Duodenal mucosa (tissue), 2 donors: ENCODE measurements around the gene ELN.
"Not testable (repeated sequence)": the region's sequence is repeated elsewhere in the genome, so short reads cannot be mapped to it uniquely, and the experiment has no call there.

ENCODE experiments used
- H3K27ac ChIP-seq: one replicate; pipeline ENCODE4 v1.7.0; 2013; ENCODE audit warnings: low read depth, low read length
- H3K27me3 ChIP-seq, 2 donors: one replicate each; pipeline ENCODE4 v1.7.0; 2013; ENCODE audit warnings: low read length in 2 of 2, control low read depth in 1 of 2; ENCODE audit not compliant: insufficient read depth in 2 of 2, control insufficient read depth in 1 of 2
- H3K36me3 ChIP-seq, 2 donors: one replicate each; pipeline ENCODE4 v1.7.0; 2013; ENCODE audit warnings: low read length in 2 of 2, control low read depth in 1 of 2; ENCODE audit not compliant: insufficient read depth in 2 of 2, control insufficient read depth in 1 of 2
- H3K4me1 ChIP-seq, 2 donors: one replicate each; pipeline ENCODE4 v1.7.0; 2013; ENCODE audit warnings: low read length in 2 of 2, control low read depth in 1 of 2; ENCODE audit not compliant: insufficient read depth in 2 of 2, control insufficient read depth in 1 of 2
- H3K4me3 ChIP-seq, 2 donors: one replicate each; pipeline ENCODE4 v1.7.0; 2013; ENCODE audit warnings: low read length in 2 of 2, low read depth in 1 of 2
- H3K9ac ChIP-seq, 2 donors: one replicate each; pipeline ENCODE4 v1.7.0; 2013; ENCODE audit warnings: low read length in 2 of 2, low read depth in 1 of 2
- H3K9me3 ChIP-seq, 2 donors: one replicate each; pipeline ENCODE4 v1.7.0; 2013; ENCODE audit warnings: low read length in 2 of 2, control low read depth in 1 of 2; ENCODE audit not compliant: control insufficient read depth in 1 of 2

The ELN gene

DNA sequence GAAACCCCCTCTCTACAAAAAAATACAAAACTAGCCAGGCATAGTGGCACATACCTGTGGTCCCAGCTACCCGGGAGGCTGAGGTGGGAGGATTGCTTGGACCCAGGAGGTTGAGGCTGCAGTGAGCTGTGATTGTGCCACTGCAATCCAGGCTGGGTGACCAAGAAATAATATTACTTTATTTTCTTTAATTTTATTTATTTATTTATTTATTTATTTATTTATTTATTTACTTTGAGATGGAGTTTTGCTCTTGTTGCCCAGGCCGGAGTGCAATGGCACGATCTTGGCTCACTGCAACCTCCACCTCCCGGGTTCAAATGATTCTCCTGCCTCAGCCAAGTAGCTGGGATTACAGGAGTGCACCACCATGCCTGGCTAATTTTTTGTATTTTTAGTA, 16.6 kb upstream of the ELN start:
- H3K9ac ChIP-seq, H3K4me1 ChIP-seq, H3K27ac ChIP-seq, H3K4me3 ChIP-seq, H3K27me3 ChIP-seq, H3K36me3 ChIP-seq, H3K9me3 ChIP-seq: not testable (repeated sequence)

DNA sequence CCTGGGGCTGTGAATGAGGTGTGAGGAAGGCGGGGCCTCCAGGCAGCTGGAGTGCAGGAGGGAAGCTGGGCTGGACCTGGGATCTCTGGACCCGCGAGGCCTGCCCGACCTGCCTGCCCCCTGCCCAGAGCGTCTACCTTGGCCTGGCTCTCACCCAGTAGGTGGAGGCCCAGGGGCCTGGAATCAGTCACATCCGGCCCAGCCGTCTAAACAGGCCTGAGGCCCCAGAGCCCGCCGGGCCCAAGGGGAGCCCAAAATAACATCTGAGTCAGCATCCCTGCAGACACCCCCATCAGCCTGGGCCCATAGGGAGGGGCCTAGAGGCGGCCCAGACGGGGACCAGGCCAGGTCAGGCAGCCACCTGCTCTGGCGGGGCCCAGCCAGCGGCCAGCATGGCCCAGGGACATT, 15.1 kb upstream of the ELN start:
- Histone ChIP-seq H3K27ac (no peak overlapping the region), H3K4me1 (peaks cover 0 to 3% of the 10 kb centered on the region in 2 donors), H3K9me3 (no peaks in the 10 kb centered on the region), H3K4me3 (no peak overlapping the region), H3K27me3 (no peaks in the 10 kb centered on the region), H3K36me3 (no peaks in the 10 kb centered on the region), H3K9ac (no peak overlapping the region)

DNA sequence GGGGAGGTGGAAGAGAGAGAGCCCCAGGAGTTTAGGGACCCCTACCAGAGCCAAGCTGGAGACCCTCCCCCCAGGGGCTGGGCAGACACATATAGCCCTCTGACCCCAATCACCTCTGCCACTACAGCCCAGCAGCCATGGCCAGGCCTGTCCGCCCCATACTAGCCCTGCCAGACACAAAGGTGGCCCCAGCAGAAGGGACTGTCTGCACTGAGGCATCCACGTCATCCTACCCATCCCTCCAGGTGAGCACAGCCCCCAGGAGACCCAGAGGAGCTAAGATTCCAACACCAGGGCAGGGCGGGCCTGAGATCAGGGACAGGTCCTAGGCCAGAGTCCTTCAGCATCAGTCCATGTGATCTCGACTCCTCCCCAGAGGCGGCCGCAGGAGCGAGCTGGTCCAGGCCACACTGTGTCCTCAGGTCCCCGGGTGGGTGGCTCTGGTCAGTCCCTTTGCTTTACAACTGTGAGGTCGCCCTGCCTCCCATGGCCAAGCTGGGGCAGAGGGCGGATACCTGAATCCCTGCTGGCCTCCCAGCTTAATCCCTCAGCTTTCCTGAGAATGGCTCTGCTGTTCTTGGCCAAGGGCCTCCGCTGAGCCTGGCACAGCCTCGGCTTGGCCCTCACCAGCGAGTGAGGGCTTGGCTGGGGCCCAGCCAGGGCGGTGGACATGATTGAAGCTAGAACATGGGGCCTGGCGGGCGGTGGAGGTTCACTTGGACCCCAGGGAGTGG, 14.3 kb upstream of the ELN start:
- Histone ChIP-seq H3K36me3 (no peaks in the 10 kb centered on the region), H3K9ac (no peak overlapping the region), H3K4me3 (no peak overlapping the region), H3K27me3 (no peaks in the 10 kb centered on the region), H3K27ac (no peak overlapping the region), H3K4me1 (peaks cover 0 to 3% of the 10 kb centered on the region in 2 donors), H3K9me3 (no peaks in the 10 kb centered on the region)

- Histone ChIP-seq H3K27ac (no peak overlapping the region), H3K27me3 (no peaks in the 10 kb centered on the region), H3K36me3 (no peaks in the 10 kb centered on the region), H3K9ac (no peak overlapping the region), H3K9me3 (no peaks in the 10 kb centered on the region), H3K4me3 (no peak overlapping the region), H3K4me1 (peaks cover 0 to 3% of the 10 kb centered on the region in 2 donors)
Measured at GRCh38 chr7:74014931-74015330, 13.0 kb upstream of the ELN start.

GRCh38 chr7:74015670-74016069, 12.3 kb upstream of the ELN start:
- Histone ChIP-seq H3K36me3 (no peaks in the 10 kb centered on the region), H3K27me3 (no peaks in the 10 kb centered on the region), H3K9ac (no peak overlapping the region), H3K4me3 (no peak overlapping the region), H3K27ac (no peak overlapping the region), H3K9me3 (no peaks in the 10 kb centered on the region), H3K4me1 (peaks cover 0 to 3% of the 10 kb centered on the region in 2 donors)

DNA sequence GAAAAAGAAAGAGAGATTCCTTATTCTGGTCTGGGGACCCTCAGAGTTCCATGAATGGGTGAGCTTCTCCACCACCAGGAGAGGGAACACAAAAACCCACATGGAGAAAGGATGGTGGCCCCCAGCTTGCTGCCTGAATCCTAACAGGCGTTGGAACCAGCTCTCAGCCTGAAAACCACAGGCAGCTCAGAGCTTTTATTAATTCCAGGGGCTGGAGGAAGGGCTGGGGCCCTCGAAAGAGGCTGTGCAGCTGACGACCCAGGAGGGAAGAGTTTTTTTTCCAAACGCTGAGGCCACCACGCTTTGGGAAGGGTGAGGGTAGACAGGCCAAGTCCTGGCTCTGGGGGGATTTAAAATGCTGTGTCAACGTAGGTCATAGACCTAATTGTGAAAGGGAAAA, 10.8 kb upstream of the ELN start:
- peaks cover 0 to 3% of the 10 kb centered on the region in 2 donors for H3K4me1 ChIP-seq

GRCh38 chr7:74018246-74018895, 9.6 kb upstream of the ELN start:
- Histone ChIP-seq H3K4me1 (peaks cover 2 to 8% of the 10 kb centered on the region in 2 donors), H3K27ac (no peak overlapping the region), H3K9me3 (no peaks in the 10 kb centered on the region), H3K27me3 (peaks cover 0 to 8% of the 10 kb centered on the region in 2 donors), H3K9ac (no peak overlapping the region), H3K4me3 (no peak overlapping the region), H3K36me3 (no peaks in the 10 kb centered on the region)

More for the DNA sequence above, 10.8 kb upstream of the ELN start:
- H3K27me3 ChIP-seq = peaks cover 0 to under 1% of the 10 kb centered on the region in 2 donors
- no peaks in the 10 kb centered on the region for H3K36me3 ChIP-seq
- H3K4me3 ChIP-seq = no peak overlapping the region
- H3K9ac ChIP-seq = no peak overlapping the region
- no peaks in the 10 kb centered on the region for H3K9me3 ChIP-seq
- no peak overlapping the region for H3K27ac ChIP-seq

GRCh38 chr7:74019149-74019548, 8.8 kb upstream of the ELN start:
- Histone ChIP-seq H3K27me3 (peaks cover 0 to 8% of the 10 kb centered on the region in 2 donors), H3K4me1 (peaks cover 5 to 7% of the 10 kb centered on the region in 2 donors), H3K4me3 (no peak overlapping the region), H3K36me3 (no peaks in the 10 kb centered on the region), H3K27ac (no peak overlapping the region), H3K9me3 (no peaks in the 10 kb centered on the region), H3K9ac (no peak overlapping the region)

DNA sequence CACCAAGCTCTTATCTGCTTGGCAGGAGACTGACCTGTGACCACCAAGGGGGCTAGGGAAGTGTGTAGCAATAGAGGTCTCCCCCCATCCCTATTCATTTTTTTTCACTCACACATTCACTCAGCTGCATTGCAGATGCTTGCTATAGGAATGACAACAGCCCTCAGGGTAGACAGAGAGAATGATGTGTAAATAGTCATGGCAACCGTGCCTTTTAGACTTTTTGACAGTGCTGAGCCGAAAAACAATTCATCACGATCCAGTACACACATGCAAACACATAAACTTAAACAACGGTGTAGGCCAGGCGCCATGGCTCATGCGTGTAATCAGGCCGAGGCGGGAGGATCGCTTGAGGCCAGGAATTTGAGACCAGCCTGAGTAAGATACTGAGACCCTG, 7.6 kb upstream of the ELN start:
- Histone ChIP-seq H3K9ac (no peak overlapping the region), H3K27ac (no peak overlapping the region), H3K9me3 (no peaks in the 10 kb centered on the region), H3K4me1 (peaks cover 7 to 9% of the 10 kb centered on the region in 2 donors), H3K27me3 (peaks cover 0 to 8% of the 10 kb centered on the region in 2 donors), H3K36me3 (no peaks in the 10 kb centered on the region), H3K4me3 (no peak overlapping the region)

DNA sequence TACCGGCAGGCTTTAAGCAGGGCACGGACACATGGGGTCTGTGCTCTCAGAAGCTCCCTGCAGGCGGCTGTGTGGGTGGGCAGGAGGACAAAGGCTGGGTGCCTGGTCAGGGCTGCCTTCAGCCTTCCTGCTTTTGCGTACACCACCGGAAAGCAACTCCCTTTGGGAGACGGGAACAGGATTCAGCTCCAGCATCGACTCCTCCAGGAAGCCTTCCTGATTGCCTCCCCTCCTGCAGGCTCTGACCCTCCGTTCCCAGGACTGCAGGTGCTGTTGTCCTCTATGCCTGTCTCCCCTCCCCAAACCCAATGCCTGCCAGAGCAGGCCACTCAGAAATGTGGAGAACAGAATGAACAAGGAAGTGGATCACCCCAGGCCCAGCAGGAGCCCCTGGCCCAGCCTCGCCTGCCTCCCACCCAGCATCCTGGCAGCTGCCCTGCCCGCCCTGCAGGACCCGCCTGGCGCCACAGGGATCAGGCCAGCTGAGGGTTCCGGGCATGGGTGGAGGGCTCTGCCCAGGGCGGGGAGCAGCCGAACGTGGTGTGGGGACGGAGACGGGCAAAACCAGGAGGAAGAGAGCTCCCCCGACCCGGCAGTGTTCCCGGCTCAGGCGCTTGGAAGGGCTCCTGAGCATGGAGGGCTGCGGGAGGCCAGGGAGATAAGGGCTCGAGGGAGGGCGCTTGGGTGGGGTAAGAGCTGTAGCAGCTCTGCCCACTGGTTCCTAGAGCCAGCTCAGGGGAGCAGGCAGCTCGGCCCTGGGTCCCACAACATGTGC, 6.2 kb upstream of the ELN start:
- Histone ChIP-seq H3K9ac (no peak overlapping the region), H3K9me3 (no peaks in the 10 kb centered on the region), H3K4me3 (no peak overlapping the region), H3K27ac (no peak overlapping the region), H3K4me1 (peaks cover 7 to 10% of the 10 kb centered on the region in 2 donors), H3K27me3 (peaks cover 0 to 8% of the 10 kb centered on the region in 2 donors), H3K36me3 (no peaks in the 10 kb centered on the region)
